OCI-LY1 (cell line): ENCODE results near the gene SYNDIG1L.

Source experiments
- EZH2 ChIP-seq: fragments of 200-600 bp; sonication (generic), shearing (Covaris generic); IDR thresholded peaks from 2 replicates; pipeline ENCODE4 v1.8.0; 2017; ENCODE audit warnings: borderline replicate concordance, mixed run types, mild to moderate bottlenecking, antibody characterized with exemption, low read length, moderate library complexity, mixed read lengths
- TF ChIP-seq, protein P1 (sequence below): fragments of 200-600 bp; sonication (generic), shearing (Covaris generic); IDR thresholded peaks from 2 replicates; pipeline ENCODE4 v1.5.1; 2017; ENCODE audit warnings: mild to moderate bottlenecking, antibody characterized with exemption, low read length, moderate library complexity, mixed read lengths

DNA sequence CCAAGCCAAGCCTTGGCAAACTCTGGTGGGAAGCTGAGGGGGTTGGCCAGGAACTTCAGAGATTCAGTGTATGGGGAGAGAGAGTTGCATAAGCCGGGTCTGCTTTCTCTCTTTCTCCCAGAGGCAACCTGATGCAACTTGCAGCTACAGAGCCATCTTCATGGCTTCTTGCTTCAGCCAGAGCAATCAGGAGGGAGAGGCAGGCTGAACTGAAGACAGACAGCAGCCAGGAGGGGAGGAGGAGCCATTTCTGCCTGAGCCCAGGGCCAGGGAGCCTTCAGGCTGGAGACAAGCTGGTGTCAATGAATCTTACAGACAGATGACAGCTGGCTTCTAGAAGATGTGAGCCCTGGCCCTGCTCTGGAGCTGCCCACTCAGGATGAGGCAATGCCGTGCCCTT lies 48.4 kb upstream of the SYNDIG1L start:
- TF ChIP-seq, protein P1, sequence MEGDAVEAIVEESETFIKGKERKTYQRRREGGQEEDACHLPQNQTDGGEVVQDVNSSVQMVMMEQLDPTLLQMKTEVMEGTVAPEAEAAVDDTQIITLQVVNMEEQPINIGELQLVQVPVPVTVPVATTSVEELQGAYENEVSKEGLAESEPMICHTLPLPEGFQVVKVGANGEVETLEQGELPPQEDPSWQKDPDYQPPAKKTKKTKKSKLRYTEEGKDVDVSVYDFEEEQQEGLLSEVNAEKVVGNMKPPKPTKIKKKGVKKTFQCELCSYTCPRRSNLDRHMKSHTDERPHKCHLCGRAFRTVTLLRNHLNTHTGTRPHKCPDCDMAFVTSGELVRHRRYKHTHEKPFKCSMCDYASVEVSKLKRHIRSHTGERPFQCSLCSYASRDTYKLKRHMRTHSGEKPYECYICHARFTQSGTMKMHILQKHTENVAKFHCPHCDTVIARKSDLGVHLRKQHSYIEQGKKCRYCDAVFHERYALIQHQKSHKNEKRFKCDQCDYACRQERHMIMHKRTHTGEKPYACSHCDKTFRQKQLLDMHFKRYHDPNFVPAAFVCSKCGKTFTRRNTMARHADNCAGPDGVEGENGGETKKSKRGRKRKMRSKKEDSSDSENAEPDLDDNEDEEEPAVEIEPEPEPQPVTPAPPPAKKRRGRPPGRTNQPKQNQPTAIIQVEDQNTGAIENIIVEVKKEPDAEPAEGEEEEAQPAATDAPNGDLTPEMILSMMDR: no peak
- TF ChIP-seq EZH2: no peak
